HCT116 (cell line): ENCODE data around the gene BNC2. TPM values are rescaled to one million over a fixed set of nuclear protein-coding genes. Genes with fewer than 3 reads are reported as not detected.

ENCODE experiments used
- ATAC-seq: fragments of 200-7000 bp; cut with Tn5 transposase; 2 replicates; pipeline ENCODE4 v1.9.1; 2020; ENCODE audit warnings: mild to moderate bottlenecking, moderate library complexity
- BruUV-seq: library from RNA; stranded (reverse); fragments of 400-500 nt; replicated peaks from 2 replicates; lab custom pipeline; 2021; lab: Mats Ljungman, UMichigan
- CTCF ChIA-PET: fragments of 300-600 bp; sonication (Branson Sonifier 250); formaldehyde crosslinking; loops from one replicate; lab custom pipeline; 2021; ENCODE audit warnings: antibody characterized with exemption; lab: Charles Lee
- POLR2A ChIA-PET: fragments of 300-600, 350-600 bp; sonication (Branson Sonifier 250); formaldehyde crosslinking; loops from one replicate; lab custom pipeline; 2021; ENCODE audit warnings: antibody characterized with exemption; lab: Charles Lee
- RAD21 ChIA-PET, 2 experiments: fragments of 300-600 bp; sonication (Branson Sonifier 250); formaldehyde crosslinking; loops; one replicate each; lab custom pipeline; 2023; ENCODE audit warnings: low total read pairs in 2 of 2; ENCODE audit not compliant: uncharacterized antibody in 2 of 2, unreplicated experiment in 2 of 2, low non-redundant PET in 1 of 2; lab: Charles Lee
- DNase-seq: peaks from one replicate; pipeline ENCODE4 v3.0.0-alpha.2; 2010; ENCODE audit warnings: low read depth, low spot score
- H2AFZ ChIP-seq: fragments of 200-600 bp; shearing (Covaris generic), sonication (generic); 2 replicates; pipeline ENCODE4 v1.6.1; 2017; ENCODE audit warnings: low read depth, mixed run types, mixed read lengths, antibody characterized with exemption, low read length; ENCODE audit not compliant: poor library complexity, severe bottlenecking
- H3K27ac ChIP-seq: 2 replicates; pipeline ENCODE4 v1.5.1; 2012; ENCODE audit warnings: low read depth, low read length
- H3K27me3 ChIP-seq: fragments of 200-600 bp; sonication (generic); 2 replicates; pipeline ENCODE4 v1.6.1; 2016; ENCODE audit warnings: mixed run types, low read length, mixed read lengths; ENCODE audit not compliant: insufficient read depth
- H3K36me3 ChIP-seq, 2 experiments: fragments of 200-500 bp in 1 of 2; fragments of 200-600 bp in 1 of 2; sonication (Bioruptor generic) in 1 of 2; sonication (generic) in 1 of 2; 2 replicates each; pipeline versions ENCODE4 v1.5.1 to v1.6.1; 2014 to 2016; ENCODE audit warnings: low read length in 2 of 2, inconsistent platforms in 1 of 2, mixed read lengths in 1 of 2, mixed run types in 1 of 2; ENCODE audit not compliant: insufficient read depth in 2 of 2, control insufficient read depth in 1 of 2
- H3K4me1 ChIP-seq, 2 experiments: fragments of 200-600 bp in 1 of 2; sonication (generic) in 1 of 2; 2 replicates each; pipeline versions ENCODE4 v1.5.1 to v1.6.1; 2012 to 2017; ENCODE audit warnings: low read length in 2 of 2, inconsistent platforms in 1 of 2, mild to moderate bottlenecking in 1 of 2, mixed read lengths in 1 of 2, mixed run types in 1 of 2, moderate library complexity in 1 of 2; ENCODE audit not compliant: insufficient read depth in 2 of 2, control insufficient read depth in 1 of 2
- H3K4me2 ChIP-seq: fragments of 200-600 bp; sonication (generic); 2 replicates; pipeline ENCODE4 v1.6.1; 2017; ENCODE audit warnings: mixed run types, low read length, mixed read lengths
- H3K4me3 ChIP-seq, 2 experiments: fragments of 200-600 bp in 1 of 2; sonication (generic) in 1 of 2; replicated peaks in 1 of 2; 2 replicates each; pipeline ENCODE4 v1.5.1; 2011 to 2016; ENCODE audit warnings: low read length in 2 of 2, control low read depth in 1 of 2, low read depth in 1 of 2, mild to moderate bottlenecking in 1 of 2, mixed read lengths in 1 of 2, mixed run types in 1 of 2
- H3K79me2 ChIP-seq: fragments of 200-600 bp; sonication (generic); 2 replicates; pipeline ENCODE4 v1.6.1; 2017; ENCODE audit warnings: mild to moderate bottlenecking, mixed run types, low read length, moderate library complexity, mixed read lengths; ENCODE audit not compliant: insufficient read depth
- H3K9ac ChIP-seq: fragments of 200-600 bp; sonication (generic); 2 replicates; pipeline ENCODE4 v1.6.1; 2016; ENCODE audit warnings: low read length, mixed read lengths
- H3K9me2 ChIP-seq: fragments of 200-600 bp; sonication (generic), shearing (Covaris generic); 2 replicates; pipeline ENCODE4 v1.6.1; 2017; ENCODE audit warnings: mixed run types, mild to moderate bottlenecking, moderate library complexity; ENCODE audit not compliant: insufficient read depth
- H3K9me3 ChIP-seq, 2 experiments: fragments of 200-500 bp in 1 of 2; fragments of 200-600 bp in 1 of 2; sonication (Bioruptor generic) in 1 of 2; sonication (generic) in 1 of 2; 2 replicates each; pipeline ENCODE4 v1.6.1; 2014 to 2017; ENCODE audit warnings: low read length in 2 of 2, mixed read lengths in 2 of 2, inconsistent platforms in 1 of 2, low read depth in 1 of 2, mild to moderate bottlenecking in 1 of 2, mixed run types in 1 of 2, moderate library complexity in 1 of 2; ENCODE audit not compliant: control insufficient read depth in 1 of 2, insufficient read depth in 1 of 2
- H4K20me1 ChIP-seq: fragments of 200-600 bp; sonication (generic), shearing (Covaris generic); 2 replicates; pipeline ENCODE4 v1.6.1; 2017; ENCODE audit warnings: mixed run types, mild to moderate bottlenecking, moderate library complexity; ENCODE audit not compliant: insufficient read depth
- CBX3 ChIP-seq: IDR thresholded peaks from 2 replicates; pipeline ENCODE4 v1.6.1; 2012; ENCODE audit warnings: low read depth
- CEBPB ChIP-seq: IDR thresholded peaks from 2 replicates; pipeline ENCODE4 v1.6.1; 2012; ENCODE audit warnings: low read depth
- CTCF ChIP-seq, 3 experiments: fragments of 200-600 bp in 1 of 3; sonication (generic) in 1 of 3; IDR thresholded peaks in 2 of 3; conservative IDR thresholded peaks in 1 of 3; 2 replicates each; pipeline ENCODE4 v1.5.1; 2012 to 2017; ENCODE audit warnings: low read depth in 2 of 3, low read length in 2 of 3, antibody characterized with exemption in 1 of 3, borderline replicate concordance in 1 of 3, control low read depth in 1 of 3, mild to moderate bottlenecking in 1 of 3, mixed read lengths in 1 of 3, mixed run types in 1 of 3, moderate library complexity in 1 of 3; ENCODE audit not compliant: insufficient read depth in 1 of 3
- EGR1 ChIP-seq: IDR thresholded peaks from 2 replicates; pipeline ENCODE4 v1.6.1; 2012; ENCODE audit warnings: low read depth
- ELF1 ChIP-seq: IDR thresholded peaks from 2 replicates; pipeline ENCODE4 v1.6.1; 2012; ENCODE audit warnings: low read depth, borderline replicate concordance
- EZH2 ChIP-seq: fragments of 200-600 bp; sonication (generic); IDR thresholded peaks from 2 replicates; pipeline ENCODE4 v1.6.1; 2017; ENCODE audit warnings: antibody characterized with exemption, mixed run types
- EZH2phosphoT487 ChIP-seq: fragments of 200-600 bp; IDR thresholded peaks from 2 replicates; pipeline ENCODE4 v1.6.1; 2018; ENCODE audit warnings: antibody characterized with exemption, borderline replicate concordance
- FOSL1 ChIP-seq: IDR thresholded peaks from 2 replicates; pipeline ENCODE4 v1.6.1; 2012; ENCODE audit warnings: low read depth
- JUND ChIP-seq: IDR thresholded peaks from 2 replicates; pipeline ENCODE4 v1.6.1; 2012
- MAX ChIP-seq: IDR thresholded peaks from 2 replicates; pipeline ENCODE4 v1.6.1; 2012
- RAD21 ChIP-seq: IDR thresholded peaks from 2 replicates; pipeline ENCODE4 v1.6.1; 2012; ENCODE audit warnings: low read depth, mild to moderate bottlenecking
- REST ChIP-seq: IDR thresholded peaks from 2 replicates; pipeline ENCODE4 v1.6.1; 2012; ENCODE audit warnings: low read depth
- SIN3A ChIP-seq: IDR thresholded peaks from 2 replicates; pipeline ENCODE4 v1.6.1; 2012; ENCODE audit warnings: low read depth
- SP1 ChIP-seq: IDR thresholded peaks from 2 replicates; pipeline ENCODE4 v1.6.1; 2012; ENCODE audit warnings: low read depth
- TCF7L2 ChIP-seq: IDR thresholded peaks from 2 replicates; pipeline ENCODE4 v1.7.0; 2011; ENCODE audit warnings: borderline replicate concordance, inconsistent platforms; ENCODE audit not compliant: insufficient read depth, insufficient read length; ENCODE audit errors: extremely low read depth
- YY1 ChIP-seq: IDR thresholded peaks from 2 replicates; pipeline ENCODE4 v1.6.1; 2011; ENCODE audit warnings: low read length, low read depth, moderate library complexity, mild to moderate bottlenecking; ENCODE audit not compliant: insufficient replicate concordance; ENCODE audit errors: extremely low read depth
- ZBTB33 ChIP-seq: IDR thresholded peaks from 2 replicates; pipeline ENCODE4 v1.6.1; 2011; ENCODE audit warnings: mild to moderate bottlenecking, low read length, moderate library complexity; ENCODE audit not compliant: insufficient replicate concordance; ENCODE audit errors: extremely low read depth
- ZFX ChIP-seq: fragments of 450-650 bp; IDR thresholded peaks from 2 replicates; pipeline ENCODE4 v1.6.1; 2017
- ZNF274 ChIP-seq: fragments of 200-500 bp; sonication (Bioruptor generic); IDR thresholded peaks from 2 replicates; pipeline ENCODE4 v1.6.1; 2014; ENCODE audit warnings: mild to moderate bottlenecking, low read depth, low read length, inconsistent platforms
- intact Hi-C: fragments of 100-400 bp; cut with micrococcal nuclease; formaldehyde crosslinking; loops from 2 replicates; pipeline ENCODE4 v1.10.0; 2022
- total RNA-seq: library from RNA; stranded (reverse); gene quantifications from one replicate; pipeline ENCODE4 v1.2.1, GENCODE V29; 2021; ENCODE audit not compliant: unreplicated experiment

BNC2 gene
- total RNA-seq, 1 experiment from 2014 or later: 0.37 TPM

GRCh38 chr9:16405421-16405820, 465.0 kb downstream of the BNC2 start:
- BruUV-seq: no TSS peak
- ChIA-PET RAD21 (no interaction called here), POLR2A (no interaction called here), CTCF (no interaction called here)
- H3K4me3 ChIP-seq: no peak overlapping the region
- no peaks in the 10 kb centered on the region for H3K9me3 ChIP-seq
- H3K4me1 ChIP-seq: no peaks in the 10 kb centered on the region
- TF ChIP-seq SP1 (no peak), TCF7L2 (no peak), EZH2phosphoT487 (no peak), EZH2 (no peak), ELF1 (no peak), FOSL1 (no peak), YY1 (no peak), MAX (no peak), JUND (no peak), CBX3 (no peak), RAD21 (no peak), ZFX (no peak), ZBTB33 (no peak), ZNF274 (no peak), CTCF (IDR thresholded peaks at IDR 0.05 in 2 of 3, conservative IDR thresholded peaks at IDR 0.05 in 1 of 3; ENCODE audit: borderline replicate concordance in 1 of 3, insufficient read depth in 1 of 3, low read depth in 2 of 3, low read length in 2 of 3) (no peak), REST (no peak), EGR1 (no peak), CEBPB (no peak), SIN3A (no peak)
- no peaks in the 10 kb centered on the region for H4K20me1 ChIP-seq
- no peaks in the 10 kb centered on the region for H3K36me3 ChIP-seq
- no peak overlapping the region for H3K27ac ChIP-seq
- no peaks in the 10 kb centered on the region for H3K79me2 ChIP-seq
- no peaks in the 10 kb centered on the region for H3K9me2 ChIP-seq
- intact Hi-C loops: no loop called here
- no peak for ATAC-seq
- H3K4me2 ChIP-seq: no peak overlapping the region
- H3K9ac ChIP-seq: no peak overlapping the region
- no peak overlapping the region for H2AFZ ChIP-seq
- DNase-seq: no peak
- peaks cover 30% of the 10 kb centered on the region for H3K27me3 ChIP-seq
